GM21423 (cell line): Measurements from ENCODE around the gene ZFYVE27.

Experiments
- ATAC-seq: cut with Tn5 transposase; IDR thresholded peaks from one replicate; pipeline ENCODE4 v1.9.1; 2021; ENCODE audit warnings: mild to moderate bottlenecking, moderate library complexity; ENCODE audit not compliant: unreplicated experiment

ZFYVE27 gene

DNA sequence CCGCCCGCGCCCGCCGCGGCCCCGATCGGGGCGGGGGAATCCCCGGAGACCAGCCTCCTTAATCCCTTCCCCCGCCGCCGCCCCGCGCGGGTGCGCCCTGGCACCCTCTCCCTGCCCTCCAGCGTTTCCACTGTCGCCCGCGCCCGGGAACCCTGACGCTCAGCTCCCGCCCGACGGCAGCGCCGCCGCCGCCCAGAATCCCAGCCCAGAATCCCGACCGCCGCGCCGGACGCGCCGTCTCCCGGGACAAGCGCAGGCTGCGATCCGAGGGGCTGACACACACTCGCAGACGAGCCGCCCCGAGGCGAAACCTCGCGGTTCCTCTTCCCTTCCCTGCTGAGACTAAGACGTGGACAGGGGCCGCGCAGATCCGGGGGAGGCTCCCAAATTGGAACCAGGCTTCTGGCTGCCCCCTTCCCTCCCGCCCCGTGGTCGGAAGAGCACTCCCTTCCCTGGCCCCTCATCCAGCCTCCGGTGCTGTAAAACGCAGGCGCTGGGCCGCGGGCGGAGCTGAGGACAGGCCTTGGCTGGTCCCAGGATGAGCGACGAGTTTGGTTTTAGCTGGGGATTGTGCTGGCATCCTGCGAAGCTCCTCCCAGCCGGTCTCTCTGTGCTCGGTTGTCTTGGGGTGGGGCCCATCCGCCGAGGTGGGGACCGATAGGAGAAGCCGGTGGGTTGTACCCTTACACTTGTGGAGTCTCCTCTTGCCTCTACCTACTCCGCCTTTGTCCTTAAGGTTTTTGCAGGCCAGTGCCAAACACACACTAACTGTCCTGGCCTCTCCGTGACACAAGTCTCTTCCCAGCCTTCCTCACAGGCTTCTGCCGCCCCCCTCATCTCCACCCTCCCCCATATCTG lies 22.3 kb upstream of the ZFYVE27 start:
- ATAC-seq = peak; percentile 43

DNA sequence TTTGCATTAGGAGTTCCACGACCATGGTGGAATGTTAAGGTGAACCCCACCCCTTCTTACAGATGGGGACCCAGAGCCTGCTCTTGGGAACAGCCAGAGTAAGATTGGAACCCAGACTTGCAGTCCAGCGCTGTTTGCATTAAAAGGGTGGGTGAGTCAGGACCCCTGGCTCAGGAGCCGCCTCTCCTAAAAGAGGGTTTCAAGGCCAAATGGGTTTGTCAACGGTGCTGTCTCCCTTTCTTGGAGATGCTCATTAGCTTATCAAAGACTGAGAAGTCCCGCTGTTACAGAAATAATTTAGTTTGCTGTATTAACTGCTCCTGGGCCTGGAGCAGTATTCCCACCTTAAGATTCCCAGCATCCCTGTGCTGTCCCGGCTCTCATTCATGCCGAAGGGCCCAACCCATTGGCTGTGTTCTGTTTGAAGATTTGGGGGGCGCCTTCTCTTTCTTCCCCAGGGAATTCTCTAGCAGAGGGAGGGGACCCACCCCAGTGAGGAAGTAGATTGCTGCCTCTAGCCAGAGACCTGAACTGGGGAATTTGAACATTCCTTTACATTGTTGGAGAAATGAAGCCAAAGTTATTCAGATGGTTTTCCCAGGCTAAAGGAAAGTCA lies 21.6 kb upstream of the ZFYVE27 start:
- no peak for ATAC-seq

GRCh38 chr10:97717627-97718026 lies 19.3 kb upstream of the ZFYVE27 start:
- no peak for ATAC-seq

- no peak for ATAC-seq
Measured at GRCh38 chr10:97718178-97718577, 18.8 kb upstream of the ZFYVE27 start.

DNA sequence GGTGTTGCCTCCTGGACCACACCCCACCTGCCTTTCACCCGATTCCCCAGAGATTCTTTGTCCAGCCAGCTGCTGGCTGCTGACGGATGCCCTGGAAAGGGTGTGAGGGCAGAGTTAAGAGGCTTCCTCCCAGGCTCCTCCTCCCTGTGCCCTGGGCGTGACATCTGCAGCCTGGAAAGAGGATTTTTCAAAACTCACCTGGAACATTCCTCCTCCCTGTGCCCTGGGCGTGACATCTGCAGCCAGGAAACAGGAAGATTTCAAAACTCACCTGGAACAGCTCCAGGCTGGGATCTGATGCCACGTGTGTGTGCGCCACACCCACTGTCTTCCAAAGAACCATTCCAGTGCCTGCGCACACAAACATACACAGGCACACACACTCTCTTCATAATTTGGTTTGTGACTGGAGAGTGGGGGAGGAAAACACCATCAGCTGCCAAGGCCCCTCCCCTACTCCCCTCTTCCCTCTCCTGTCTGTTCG lies 18.2 kb upstream of the ZFYVE27 start:
- ATAC-seq = no peak

DNA sequence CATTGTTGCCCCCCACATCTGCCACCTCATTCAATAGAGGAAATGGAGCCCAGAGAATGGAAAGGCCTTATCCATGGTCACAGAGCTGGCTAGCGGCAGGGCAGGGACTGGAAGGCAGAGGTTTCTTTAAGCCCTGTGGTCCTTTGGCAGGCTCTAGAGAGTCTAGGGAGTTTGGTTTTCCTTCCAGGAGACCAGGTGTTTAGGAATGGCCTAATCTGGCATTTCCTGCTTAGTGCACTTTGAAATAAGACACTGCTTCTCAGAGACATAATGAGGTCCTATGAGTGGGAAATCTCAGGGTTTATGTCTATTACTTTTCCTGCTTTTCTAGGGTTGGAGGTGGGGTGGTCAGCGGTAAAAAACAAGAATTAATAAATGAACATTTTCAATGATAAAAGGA lies 17.3 kb upstream of the ZFYVE27 start:
- ATAC-seq = no peak

GRCh38 chr10:97721871-97722780 lies 14.8 kb upstream of the ZFYVE27 start:
- ATAC-seq = no peak

DNA sequence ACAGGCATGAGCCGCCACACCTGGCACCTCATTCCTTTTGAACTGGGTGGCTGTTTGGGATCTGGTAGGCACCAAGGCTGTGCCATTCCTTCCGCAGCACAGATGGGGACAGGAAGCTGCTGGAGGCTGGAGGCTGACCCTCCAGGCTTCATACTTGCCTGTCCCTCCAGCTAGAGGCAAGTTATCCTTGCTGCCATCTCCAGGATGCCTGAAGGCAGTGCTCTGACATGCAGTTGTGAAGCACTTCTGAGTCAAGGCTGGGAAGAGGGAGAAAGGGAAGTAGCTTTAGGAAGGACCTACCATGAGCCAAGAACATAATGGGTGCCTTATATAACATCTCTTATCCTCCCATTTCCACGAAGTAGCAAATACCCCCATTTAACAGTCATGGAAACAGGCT lies 13.9 kb upstream of the ZFYVE27 start:
- no peak for ATAC-seq

DNA sequence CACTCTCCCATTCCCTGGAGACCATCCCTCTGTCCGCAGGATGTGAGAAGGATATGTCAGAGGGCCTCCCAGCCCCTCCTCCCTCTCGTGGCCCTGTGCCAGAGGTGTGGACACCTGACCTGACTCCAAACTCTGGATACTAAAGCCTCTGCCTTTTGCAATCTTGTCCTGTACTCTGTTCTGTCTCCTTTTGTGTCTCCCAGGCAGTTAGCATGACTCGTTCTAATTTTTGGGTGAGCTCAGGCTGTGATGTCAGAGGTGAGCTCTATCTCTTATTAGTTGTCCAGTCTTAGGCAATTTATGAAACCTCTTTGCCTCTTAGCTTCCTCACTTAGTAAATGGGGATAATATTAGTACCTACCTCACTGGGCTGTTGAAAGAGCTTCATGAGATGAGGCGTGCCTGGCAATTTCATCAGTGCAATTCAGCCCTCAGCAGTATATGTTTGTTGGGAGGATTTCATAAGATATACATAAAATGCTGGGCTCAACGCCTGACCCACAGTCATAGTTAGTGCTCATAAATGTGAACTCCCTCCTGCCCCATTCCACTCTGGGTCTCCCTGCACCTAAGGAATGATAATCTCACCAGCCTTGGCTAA lies 12.5 kb upstream of the ZFYVE27 start:
- ATAC-seq = no peak

DNA sequence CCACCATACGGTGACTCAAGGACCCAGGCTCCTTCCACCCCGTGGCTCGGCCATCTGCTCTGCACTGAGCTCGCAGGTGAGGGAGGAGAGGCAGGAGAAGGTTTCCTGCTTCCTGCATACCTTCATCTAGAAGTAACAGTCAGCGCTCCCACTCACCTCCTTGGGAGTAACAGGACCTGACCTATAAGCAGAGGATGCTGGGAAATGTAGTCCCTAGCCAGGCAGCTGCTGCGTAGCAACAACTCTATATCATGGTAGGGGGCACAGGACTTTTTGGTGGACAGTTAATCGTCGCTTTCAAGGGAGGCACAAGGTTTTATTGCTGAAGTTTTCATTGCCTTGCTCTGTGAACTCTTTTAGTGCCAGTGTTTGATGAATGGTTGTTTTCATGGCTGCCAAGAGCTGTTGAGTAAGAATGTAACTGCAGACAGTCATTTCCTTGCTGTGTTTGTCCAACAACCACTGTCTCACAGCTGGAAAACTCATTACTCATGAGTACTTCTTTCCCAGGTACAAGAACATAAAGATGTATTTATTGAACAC lies 10.2 kb upstream of the ZFYVE27 start:
- ATAC-seq = no peak

- ATAC-seq = no peak
Measured at GRCh38 chr10:97729014-97729413, 7.9 kb upstream of the ZFYVE27 start.

- ATAC-seq = no peak
Measured at GRCh38 chr10:97731346-97732051, 5.4 kb upstream of the ZFYVE27 start.

- ATAC-seq = no peak
Measured at GRCh38 chr10:97732052-97732359, 4.9 kb upstream of the ZFYVE27 start.

DNA sequence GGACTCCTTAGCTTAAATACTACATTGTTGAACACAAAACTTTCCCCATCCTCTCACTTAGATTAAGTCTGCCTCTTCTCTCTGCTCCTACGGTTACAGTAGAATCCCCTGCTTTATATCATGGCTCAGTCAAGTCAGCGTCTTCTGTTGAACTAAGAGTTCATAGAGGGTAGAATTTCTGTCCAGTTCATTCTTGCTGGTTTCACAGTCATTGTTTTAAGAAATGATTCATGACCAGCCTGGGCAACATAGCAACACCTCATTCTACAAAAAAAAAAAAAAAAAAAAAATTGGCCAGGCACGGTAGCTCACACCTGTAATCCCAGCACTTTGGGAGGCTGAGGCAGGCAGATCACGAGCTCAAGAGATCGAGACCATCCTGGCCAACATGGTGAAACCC lies 3.7 kb upstream of the ZFYVE27 start:
- no peak for ATAC-seq

DNA sequence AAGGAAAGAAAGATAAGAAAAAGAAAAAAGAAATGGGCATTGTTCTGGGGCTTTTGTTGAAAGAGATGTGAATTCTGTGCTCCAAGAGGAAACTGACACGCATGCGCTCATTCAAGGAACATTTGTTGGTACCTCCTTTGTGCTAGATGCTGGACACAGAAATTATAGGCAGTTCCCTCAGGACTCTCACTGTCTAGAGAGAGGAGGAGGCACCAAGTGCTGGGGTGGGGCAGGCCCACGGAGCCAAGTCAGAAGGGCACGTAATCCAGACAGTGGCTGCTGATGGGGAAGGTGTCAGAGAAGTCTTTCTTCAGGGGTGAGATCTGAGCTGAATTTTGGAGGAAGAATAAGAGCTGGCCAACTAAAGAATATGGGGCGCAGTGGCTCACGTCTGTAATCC lies 2.9 kb upstream of the ZFYVE27 start:
- ATAC-seq = no peak

DNA sequence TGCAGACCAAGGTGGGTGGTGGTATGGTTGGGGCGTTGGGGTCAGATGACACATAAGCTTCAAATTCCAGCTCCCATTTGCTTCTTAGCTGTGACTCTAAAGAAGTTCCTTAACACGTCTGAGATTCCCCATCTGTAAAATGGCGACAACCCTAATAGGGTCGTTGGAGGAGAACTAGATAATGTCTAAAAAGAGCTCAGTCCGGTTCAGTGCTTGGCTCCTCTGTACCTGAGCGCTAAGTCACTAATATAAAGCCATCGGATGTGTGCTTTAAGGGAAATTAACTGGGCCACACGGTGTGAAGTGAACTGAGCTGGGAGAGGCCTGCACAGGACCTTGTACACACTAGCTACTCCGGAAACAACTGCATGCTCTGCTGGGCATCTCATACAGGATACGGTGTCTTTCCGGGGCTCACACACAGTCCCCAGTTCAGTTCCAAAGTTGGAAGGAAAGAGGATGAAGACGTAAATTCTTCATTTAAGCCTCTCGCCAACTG lies 476 bp upstream of the ZFYVE27 start:
- ATAC-seq = peak; percentile 19

- peak; percentile 4 for ATAC-seq
Measured at GRCh38 chr10:97737770-97738265, 890 bp downstream of the ZFYVE27 start.

DNA sequence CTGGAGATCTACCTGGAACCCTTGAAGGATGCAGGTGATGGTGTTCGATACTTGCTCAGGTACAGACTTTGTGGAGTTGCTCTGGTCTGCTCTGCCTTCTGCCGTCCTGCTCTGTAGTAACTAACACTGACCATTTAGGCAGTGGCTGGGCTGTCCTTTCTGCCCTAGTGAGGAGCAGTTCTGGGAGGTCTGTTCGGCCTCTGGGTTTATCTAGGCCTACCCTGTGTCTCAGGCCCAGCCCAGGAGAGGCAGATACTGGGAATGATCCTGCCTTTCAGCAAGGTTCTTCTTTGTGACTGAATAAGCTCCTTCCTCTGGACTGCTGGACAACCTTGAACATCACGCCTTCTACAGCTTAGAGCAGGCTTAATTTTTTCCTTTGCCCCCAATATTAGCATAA lies 1.7 kb downstream of the ZFYVE27 start:
- ATAC-seq = no peak

DNA sequence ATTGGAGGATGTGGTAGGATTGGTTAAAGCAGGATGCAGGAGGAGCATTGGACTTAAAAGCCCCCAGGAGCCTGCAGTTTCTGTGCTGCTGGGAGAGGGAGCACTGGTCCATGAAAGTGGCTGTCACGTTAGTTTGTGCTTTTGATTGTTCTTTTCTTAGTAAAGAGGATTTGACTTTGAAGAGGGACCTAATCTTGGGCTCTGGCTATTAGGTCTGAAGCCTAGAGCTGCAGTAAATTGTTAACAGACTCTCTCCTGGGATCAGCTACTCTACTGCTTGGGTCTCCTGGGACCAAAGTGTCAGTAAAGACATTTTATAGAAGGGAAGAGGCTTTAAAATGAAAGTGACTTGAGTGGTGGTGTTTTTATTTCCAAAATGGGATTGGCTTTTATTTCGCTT lies 3.7 kb downstream of the ZFYVE27 start:
- ATAC-seq = no peak
